Keratinocyte (primary cell): ENCODE results near the gene CXCR2. TPM values are rescaled to one million over a fixed set of nuclear protein-coding genes. Genes with fewer than 3 reads are reported as not detected.

Experiments
- DNase-seq: peaks from one replicate; pipeline ENCODE4 v3.0.0-alpha.2; 2011; ENCODE audit warnings: low read depth, missing footprints, low spot score
- FAIRE-seq: peaks from 2 replicates; lab custom pipeline; 2011; peaks lifted over from hg19 to GRCh38; lab: Jason Lieb, UNC
- H2AFZ ChIP-seq: 2 replicates; pipeline ENCODE4 v1.6.0; 2012; ENCODE audit warnings: low read length, control low read depth, inconsistent platforms; ENCODE audit not compliant: control insufficient read depth
- H3K27ac ChIP-seq: 2 replicates; pipeline ENCODE4 v1.5.1; 2011; ENCODE audit warnings: low read length; ENCODE audit not compliant: control insufficient read depth, insufficient read depth
- H3K27me3 ChIP-seq: 3 replicates; pipeline ENCODE4 v1.6.0; 2011; ENCODE audit warnings: low read length; ENCODE audit not compliant: control insufficient read depth, insufficient read depth; ENCODE audit errors: extremely low read depth
- H3K36me3 ChIP-seq, 2 experiments: 2 replicates in 1 of 2; 3 replicates in 1 of 2; pipeline ENCODE4 v1.5.1; 2011; ENCODE audit warnings: low read length in 2 of 2, mild to moderate bottlenecking in 1 of 2; ENCODE audit not compliant: control insufficient read depth in 2 of 2, insufficient read depth in 2 of 2; ENCODE audit errors: extremely low read depth in 1 of 2
- H3K4me1 ChIP-seq: 3 replicates; pipeline ENCODE4 v1.5.1; 2011; ENCODE audit warnings: low read length; ENCODE audit not compliant: control insufficient read depth, insufficient read depth; ENCODE audit errors: extremely low read depth
- H3K4me2 ChIP-seq: 3 replicates; pipeline ENCODE4 v1.6.0; 2011; ENCODE audit warnings: low read depth, low read length; ENCODE audit not compliant: control insufficient read depth, insufficient read depth; ENCODE audit errors: extremely low read depth
- H3K4me3 ChIP-seq, 3 experiments: fragments of 200-600 bp in 1 of 3; sonication (generic) in 1 of 3; 2 replicates in 2 of 3; 3 replicates in 1 of 3; pipeline ENCODE4 v1.5.1; 2011 to 2016; ENCODE audit warnings: low read length in 3 of 3, mild to moderate bottlenecking in 3 of 3, control low read depth in 2 of 3, inconsistent platforms in 1 of 3, low read depth in 1 of 3, mixed read lengths in 1 of 3, mixed run types in 1 of 3, moderate library complexity in 1 of 3; ENCODE audit not compliant: control insufficient read depth in 2 of 3, insufficient read depth in 2 of 3; ENCODE audit errors: extremely low read depth in 1 of 3
- H3K79me2 ChIP-seq: 2 replicates; pipeline ENCODE4 v1.6.0; 2012; ENCODE audit warnings: low read length; ENCODE audit not compliant: control insufficient read depth, insufficient read depth
- H3K9ac ChIP-seq: 3 replicates; pipeline ENCODE4 v1.6.0; 2011; ENCODE audit warnings: low read length; ENCODE audit not compliant: control insufficient read depth, insufficient read depth; ENCODE audit errors: extremely low read depth
- H3K9me1 ChIP-seq: 3 replicates; pipeline ENCODE4 v1.6.0; 2011; ENCODE audit warnings: low read length; ENCODE audit not compliant: control insufficient read depth, insufficient read depth; ENCODE audit errors: extremely low read depth
- H3K9me3 ChIP-seq: 2 replicates; pipeline ENCODE4 v1.5.1; 2012; ENCODE audit warnings: low read depth, low read length; ENCODE audit not compliant: control insufficient read depth
- H4K20me1 ChIP-seq: 3 replicates; pipeline ENCODE4 v1.6.0; 2011; ENCODE audit warnings: low read length; ENCODE audit not compliant: control insufficient read depth, insufficient read depth; ENCODE audit errors: extremely low read depth
- CTCF ChIP-seq, 3 experiments: IDR thresholded peaks in 1 of 3; conservative IDR thresholded peaks in 1 of 3; optimal IDR thresholded peaks in 1 of 3; 2 replicates in 2 of 3; 3 replicates in 1 of 3; pipeline versions ENCODE3 to v1.5.1; 2011; ENCODE audit warnings: low read length in 3 of 3, mild to moderate bottlenecking in 3 of 3, moderate library complexity in 2 of 3, control low read depth in 1 of 3, inconsistent platforms in 1 of 3; ENCODE audit not compliant: insufficient read depth in 2 of 3; ENCODE audit errors: extremely low read depth in 1 of 3
- EZH2 ChIP-seq: IDR thresholded peaks from one replicate; pipeline ENCODE4 v1.6.1; 2012; ENCODE audit warnings: inconsistent platforms, mild to moderate bottlenecking, low read length, moderate library complexity
- dilution Hi-C: fragments of 300-500 bp; cut with MboI; formaldehyde crosslinking; loops from one replicate; pipeline ENCODE4 v1.7.0; 2020; ENCODE audit warnings: low sequenced_read_pairs; ENCODE audit not compliant: extremely low pct_ligation_motif_present
- polyA plus RNA-seq, 5 experiments: library from polyadenylated mRNA; depleted of rRNA in 3 of 5; stranded (reverse) in 3 of 5; stranded (forward) in 1 of 5; unstranded in 1 of 5; fragments of >200 nt; gene quantifications; 1 replicate in 1 of 5; 2 replicates in 3 of 5; 3 replicates in 1 of 5; pipeline versions ENCODE4 v1.2.1 to v1.2.3, GENCODE V29; 2011 to 2012; ENCODE audit warnings: missing spikeins in 2 of 5, low read depth in 1 of 5, low replicate concordance in 1 of 5

Gene CXCR2
- polyA plus RNA-seq, 1 donor (not counting 4 experiments of a cell fraction or from before 2014, with no cell fraction given), result 1.4 TPM

- Histone ChIP-seq H3K9me3 (no peaks in the 10 kb centered on the region), H4K20me1 (no peaks in the 10 kb centered on the region), H3K9ac (no peak overlapping the region), H3K27me3 (no peaks in the 10 kb centered on the region), H3K36me3 (no peaks in the 10 kb centered on the region), H3K4me2 (no peak overlapping the region), H3K79me2 (no peaks in the 10 kb centered on the region), H3K4me3 (no peak overlapping the region), H3K9me1 (no peaks in the 10 kb centered on the region), H3K27ac (no peak overlapping the region), H3K4me1 (peaks cover 31% of the 10 kb centered on the region), H2AFZ (no peak overlapping the region)
- no peak for DNase-seq
- FAIRE-seq, result no peak
- TF ChIP-seq CTCF (optimal IDR thresholded peaks at IDR 0.05 in 1 of 3, IDR thresholded peaks at IDR 0.05 in 1 of 3, conservative IDR thresholded peaks at IDR 0.05 in 1 of 3; ENCODE audit: extremely low read depth in 1 of 3, insufficient read depth in 2 of 3, low read length in 3 of 3) (no peak), EZH2 (no peak)
- dilution Hi-C loops, result no loop called here
Measured at GRCh38 chr2:218129458-218130135, 3.8 kb downstream of the CXCR2 start.

- TF ChIP-seq EZH2, result no peak
- TF ChIP-seq CTCF (optimal IDR thresholded peaks at IDR 0.05 in 1 of 3, IDR thresholded peaks at IDR 0.05 in 1 of 3, conservative IDR thresholded peaks at IDR 0.05 in 1 of 3; ENCODE audit: extremely low read depth in 1 of 3, insufficient read depth in 2 of 3, low read length in 3 of 3), result no peak
- Histone ChIP-seq H3K9ac (no peak overlapping the region), H3K4me2 (no peak overlapping the region), H3K9me1 (no peaks in the 10 kb centered on the region), H2AFZ (no peak overlapping the region), H3K9me3 (no peaks in the 10 kb centered on the region), H3K36me3 (no peaks in the 10 kb centered on the region), H3K4me3 (no peak overlapping the region), H3K79me2 (no peaks in the 10 kb centered on the region), H4K20me1 (no peaks in the 10 kb centered on the region), H3K27ac (no peak overlapping the region), H3K27me3 (no peaks in the 10 kb centered on the region), H3K4me1 (peaks cover 27% of the 10 kb centered on the region)
- FAIRE-seq (no peak), DNase-seq (no peak)
- dilution Hi-C loops, result no loop called here
Measured at GRCh38 chr2:218130377-218130776, 4.5 kb downstream of the CXCR2 start.
